GM21447 (cell line): ENCODE results near the gene AQP12A.
"Not testable (repeated sequence)": the region's sequence is repeated elsewhere in the genome, so short reads cannot be mapped to it uniquely, and the experiment has no call there.

ENCODE experiments used
- ATAC-seq: cut with Tn5 transposase; IDR thresholded peaks from one replicate; pipeline ENCODE4 v1.9.1; 2021; ENCODE audit not compliant: unreplicated experiment

The AQP12A gene

DNA sequence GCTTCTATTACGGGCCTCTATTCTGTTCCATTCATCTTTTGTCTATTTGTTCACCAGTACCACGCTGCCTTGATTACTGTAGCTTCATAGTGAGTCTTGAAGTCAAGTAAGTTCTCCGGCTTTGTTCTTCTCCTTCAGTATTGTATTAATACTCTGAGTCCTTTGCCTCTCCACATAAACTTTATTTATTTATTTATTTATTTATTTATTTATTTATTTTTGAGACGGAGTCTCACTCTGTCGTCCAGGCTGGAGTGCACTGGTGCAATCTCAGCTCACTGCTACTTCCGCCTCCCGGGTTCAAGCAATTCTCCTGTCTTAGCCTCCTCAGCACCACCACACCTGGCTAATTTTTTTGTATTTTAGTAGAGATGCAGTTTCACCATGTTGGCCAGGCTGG, 31.8 kb upstream of the AQP12A start:
- not testable (repeated sequence) for ATAC-seq

DNA sequence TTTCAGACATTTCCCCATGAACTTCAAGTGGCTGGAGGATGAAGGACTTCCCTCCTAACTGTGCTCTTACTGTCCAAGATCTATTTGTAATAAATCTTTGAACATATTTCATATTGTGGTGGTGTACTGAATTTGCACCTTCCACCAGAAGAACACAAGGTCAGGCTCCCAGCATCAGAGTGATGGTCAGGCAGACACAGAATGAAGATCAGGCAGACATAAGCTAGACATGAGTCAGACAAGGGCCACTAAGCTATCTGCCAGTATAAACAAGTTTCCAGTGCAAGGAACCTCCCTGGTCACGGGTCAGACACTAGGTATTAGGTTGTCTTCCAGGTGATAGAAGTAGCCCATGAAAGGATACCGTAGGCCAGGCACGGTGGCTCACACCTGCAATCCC, 29.0 kb upstream of the AQP12A start:
- ATAC-seq = no peak

DNA sequence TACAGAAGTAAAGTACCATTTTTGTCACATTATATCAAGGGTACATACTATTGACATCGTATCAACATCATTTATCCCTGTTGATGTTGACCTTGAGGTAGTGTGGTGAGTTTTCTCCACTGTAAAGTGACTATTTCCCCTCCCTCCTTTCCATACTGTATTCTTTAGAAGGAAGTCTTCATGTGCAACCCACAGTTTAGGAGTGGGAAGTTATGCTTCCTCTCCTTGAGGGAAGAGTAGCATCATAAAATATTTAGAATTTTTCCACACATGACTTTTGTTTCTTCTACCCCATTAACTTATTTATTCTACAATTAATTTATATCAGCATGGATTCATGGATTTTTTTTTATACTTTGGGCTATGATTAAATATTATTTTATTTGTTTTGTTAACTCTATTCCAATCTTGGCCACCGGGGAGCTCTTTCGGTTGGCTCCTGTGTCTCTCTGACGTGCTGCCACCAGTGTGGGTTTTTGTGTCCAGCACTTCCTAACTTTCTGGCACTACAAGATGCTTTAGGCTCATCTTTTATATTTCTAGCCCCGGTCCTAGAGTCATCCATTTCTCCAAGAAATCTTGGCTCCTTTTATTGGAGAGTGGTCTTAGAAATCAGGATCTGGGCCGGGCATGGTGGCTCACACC, 28.0 kb upstream of the AQP12A start:
- no peak for ATAC-seq

DNA sequence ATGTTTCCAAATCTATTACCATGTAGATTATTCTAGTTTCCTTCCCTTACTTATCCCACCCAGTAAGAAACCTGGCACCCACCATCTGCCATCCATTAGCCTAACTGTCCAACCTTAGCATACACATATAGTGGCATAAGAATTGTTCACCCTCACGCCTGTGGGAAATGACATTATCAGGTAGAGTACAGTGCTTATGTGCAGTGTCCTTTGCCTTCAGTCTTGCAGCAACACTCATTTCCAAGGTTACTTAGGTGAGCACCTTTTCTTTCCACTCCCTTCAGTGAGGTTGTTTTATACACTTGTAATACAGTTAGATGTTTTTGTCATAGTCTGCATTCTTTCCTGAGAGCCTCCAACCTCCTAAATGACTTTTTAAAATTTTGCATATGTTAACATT, 27.0 kb upstream of the AQP12A start:
- no peak for ATAC-seq

DNA sequence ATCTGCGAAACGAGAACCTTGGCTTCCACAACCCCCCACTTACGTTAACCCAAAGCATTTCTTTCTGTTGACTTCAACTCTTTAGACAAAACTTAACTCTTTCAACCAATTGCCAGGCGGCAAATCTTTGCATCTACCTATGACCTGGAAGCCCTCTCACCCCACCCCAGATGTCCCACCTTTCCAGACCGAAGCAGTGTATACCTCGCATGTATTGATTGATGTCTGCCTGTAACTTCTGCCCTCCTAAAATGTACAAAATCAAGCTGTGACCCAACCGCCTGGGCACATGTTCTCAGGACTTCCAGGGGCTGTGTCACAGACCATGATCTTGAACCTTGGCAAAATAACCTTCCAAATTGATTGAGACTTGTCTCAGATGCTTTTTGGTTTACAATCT, 21.3 kb upstream of the AQP12A start:
- ATAC-seq = no peak

DNA sequence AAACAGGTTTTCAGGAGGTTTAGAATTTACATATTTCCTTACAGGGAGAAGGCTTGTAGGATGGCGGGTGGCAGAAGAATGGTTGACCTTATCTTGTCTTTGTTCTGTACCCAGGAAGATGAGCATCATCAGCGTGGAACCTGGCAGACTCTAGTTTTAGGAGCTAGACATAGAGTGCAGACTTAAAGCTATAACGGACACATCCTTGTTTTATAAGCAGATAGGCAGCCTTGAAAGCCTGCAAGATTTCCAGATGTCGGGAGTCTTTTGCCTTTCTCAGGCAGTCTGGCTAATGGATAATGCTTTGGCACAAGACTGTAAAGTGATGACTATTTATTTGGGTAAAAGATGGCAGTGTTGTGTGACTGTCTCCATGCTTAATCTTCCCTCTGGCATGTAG, 20.7 kb upstream of the AQP12A start:
- ATAC-seq = no peak

DNA sequence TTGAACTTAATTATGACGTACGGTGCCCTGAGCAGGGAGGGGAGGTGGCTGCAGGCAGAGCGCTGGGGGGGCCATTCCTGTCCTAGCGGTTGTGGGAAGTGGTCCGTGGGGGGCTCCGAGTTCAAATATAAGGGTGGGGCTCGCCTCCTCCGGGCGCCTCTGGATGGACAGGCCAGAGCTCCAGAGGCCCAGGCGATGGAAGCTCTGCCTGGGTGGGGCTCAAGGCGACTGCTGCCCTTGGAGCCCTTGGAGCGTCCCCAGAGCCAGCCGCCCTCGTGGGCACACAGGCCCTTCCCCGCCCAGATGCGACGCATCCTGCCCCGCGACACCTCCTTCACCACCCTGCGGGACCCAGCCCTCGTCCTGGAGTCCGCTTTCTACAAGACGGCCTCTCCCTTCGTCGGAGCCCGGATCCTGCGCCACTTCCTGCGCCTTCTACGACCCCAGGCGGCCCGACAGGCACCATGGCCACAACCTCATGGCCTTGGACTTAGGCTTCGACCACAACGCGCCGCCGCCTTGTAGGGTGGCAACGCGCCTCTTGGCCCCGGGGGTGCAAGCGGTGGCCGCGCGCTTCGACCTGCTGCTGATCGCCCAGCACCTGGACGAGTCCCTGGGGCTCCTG, 19.5 kb upstream of the AQP12A start:
- no peak for ATAC-seq

DNA sequence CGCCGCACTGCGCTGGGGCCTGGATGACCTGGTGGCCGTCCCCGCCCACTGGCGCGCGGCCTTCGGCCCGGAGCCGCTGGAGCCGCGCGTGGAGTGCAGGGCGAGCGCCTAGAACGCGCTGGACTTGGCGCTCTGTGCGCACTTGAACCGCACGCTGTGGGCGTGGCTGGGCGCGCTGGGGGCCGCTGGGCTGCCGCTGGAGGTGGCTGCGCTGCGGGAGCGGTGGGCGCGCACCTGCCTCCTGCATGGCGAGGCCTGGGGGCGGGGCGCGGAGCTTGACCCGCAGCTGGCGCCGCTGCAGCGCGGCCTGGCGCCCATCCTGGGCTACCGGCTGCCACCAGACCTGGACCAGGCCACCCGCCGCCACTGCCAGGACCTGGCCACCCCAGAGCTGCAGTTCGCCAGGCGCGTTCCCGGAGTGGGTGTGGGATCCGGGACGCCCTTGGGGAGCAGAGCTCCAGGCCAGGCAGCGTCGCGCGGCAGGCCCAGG, 18.9 kb upstream of the AQP12A start:
- no peak for ATAC-seq

DNA sequence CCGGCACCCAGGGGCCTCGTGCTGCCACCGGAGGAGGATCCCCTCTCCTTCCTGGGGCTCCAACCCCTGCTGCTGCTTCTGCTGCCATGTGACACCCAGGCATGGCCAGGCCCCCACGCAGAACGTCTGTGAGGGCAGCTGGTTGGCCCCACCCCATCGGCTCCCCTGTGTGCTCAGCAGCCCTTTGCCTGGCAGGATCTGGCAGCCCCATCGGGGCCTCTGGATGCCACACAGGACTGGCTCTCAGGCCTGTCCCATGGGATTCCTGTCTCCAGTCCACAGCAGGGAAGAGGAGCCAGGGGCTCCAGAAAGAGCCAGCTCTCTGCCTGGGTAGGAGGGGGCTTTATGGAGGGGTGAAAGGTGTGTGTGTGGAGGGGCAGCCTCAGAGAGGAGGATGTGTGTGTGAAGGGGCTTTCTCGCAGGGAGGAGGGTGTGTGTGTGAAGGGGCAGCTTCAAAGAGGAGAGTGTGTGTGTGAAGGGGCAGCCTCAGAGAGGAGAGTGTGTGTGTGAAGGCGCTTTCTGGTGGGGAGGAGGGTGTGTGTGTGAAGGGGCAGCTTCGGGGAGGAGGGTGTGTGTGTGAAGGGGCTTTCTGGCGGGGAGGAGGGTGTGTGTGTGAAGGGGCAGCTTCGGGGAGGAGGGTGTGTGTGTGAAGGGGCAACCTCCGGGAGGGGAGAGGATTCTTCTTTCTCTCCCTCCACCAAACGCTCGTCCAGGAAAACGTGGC, 17.0 kb upstream of the AQP12A start:
- not testable (repeated sequence) for ATAC-seq

DNA sequence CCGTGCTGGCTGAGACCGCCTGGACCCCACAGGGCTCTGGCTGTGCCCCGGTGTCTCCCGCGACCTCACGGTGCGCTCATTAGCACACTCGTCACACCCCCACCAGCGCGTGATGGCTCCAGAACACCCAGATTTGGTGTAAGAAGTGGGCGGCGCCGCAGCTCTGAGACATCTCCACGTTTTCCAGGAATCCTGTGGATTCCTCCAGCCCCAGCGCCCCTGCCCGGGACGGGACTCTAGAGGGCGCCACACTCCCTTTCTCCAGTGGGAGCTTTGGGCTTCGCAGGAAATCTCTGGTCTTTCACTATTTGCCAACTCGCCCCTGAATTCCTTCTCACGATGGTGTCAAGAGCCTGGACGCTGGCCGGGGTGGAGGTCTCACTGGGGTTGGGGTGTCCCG, 16.3 kb upstream of the AQP12A start:
- not testable (repeated sequence) for ATAC-seq

DNA sequence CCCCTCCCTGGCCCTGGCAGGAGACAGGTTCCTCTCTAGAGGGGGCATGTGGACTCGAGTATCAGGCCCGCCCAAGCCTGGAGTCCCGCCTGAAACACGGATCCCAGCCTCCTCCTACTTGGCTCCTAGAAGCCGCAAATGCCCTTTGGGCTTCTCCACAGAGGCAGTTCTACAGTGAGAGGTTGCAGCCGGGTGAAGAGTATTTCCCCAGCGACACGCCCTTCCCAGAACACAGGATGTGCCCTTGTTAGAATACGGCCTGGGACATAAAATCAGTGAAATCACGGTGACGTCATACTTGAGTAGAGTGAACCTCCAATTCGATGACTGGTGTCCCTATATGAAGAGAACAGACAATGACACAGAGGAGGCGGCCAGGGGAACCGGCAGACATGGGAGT, 13.6 kb upstream of the AQP12A start:
- not testable (repeated sequence) for ATAC-seq

DNA sequence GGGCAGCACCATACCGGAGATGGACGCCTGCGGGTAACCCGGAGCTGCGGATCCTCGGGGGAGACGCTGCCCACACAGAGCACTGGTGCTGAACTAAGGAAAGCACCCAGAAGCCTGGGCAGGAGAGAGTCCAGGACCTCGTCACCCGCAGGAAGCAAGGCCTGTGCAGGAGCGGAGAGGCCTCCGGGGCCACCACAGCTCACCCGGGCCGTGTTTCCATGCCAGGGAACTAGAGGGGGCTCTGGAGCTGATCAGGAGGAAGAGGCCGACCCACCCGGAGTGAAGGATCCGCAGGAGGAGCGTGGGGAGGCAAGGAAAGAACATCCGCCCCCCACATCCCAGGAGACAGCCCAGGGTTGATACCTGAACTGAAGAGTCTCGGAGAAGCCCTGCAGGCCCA, 12.8 kb upstream of the AQP12A start:
- not testable (repeated sequence) for ATAC-seq

DNA sequence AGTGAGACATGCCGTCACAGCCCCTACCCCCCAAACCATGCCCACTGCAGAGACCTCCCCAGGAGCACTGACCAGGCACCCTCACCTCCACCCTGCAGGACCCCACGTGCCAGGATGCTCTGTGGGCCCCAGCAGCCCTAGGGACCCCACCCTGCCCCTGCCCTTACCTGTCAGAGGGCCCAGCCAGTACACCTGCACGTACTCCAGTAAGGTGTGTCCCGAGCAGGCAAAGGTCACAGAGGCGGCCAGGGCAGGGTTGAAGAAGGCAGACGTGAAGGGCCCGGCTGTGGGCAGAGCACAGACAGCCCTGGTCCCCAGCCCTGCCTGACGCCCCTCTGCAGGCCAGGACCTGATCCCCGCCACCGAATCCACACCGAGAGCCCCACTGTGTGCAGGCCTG, 11.5 kb upstream of the AQP12A start:
- not testable (repeated sequence) for ATAC-seq

DNA sequence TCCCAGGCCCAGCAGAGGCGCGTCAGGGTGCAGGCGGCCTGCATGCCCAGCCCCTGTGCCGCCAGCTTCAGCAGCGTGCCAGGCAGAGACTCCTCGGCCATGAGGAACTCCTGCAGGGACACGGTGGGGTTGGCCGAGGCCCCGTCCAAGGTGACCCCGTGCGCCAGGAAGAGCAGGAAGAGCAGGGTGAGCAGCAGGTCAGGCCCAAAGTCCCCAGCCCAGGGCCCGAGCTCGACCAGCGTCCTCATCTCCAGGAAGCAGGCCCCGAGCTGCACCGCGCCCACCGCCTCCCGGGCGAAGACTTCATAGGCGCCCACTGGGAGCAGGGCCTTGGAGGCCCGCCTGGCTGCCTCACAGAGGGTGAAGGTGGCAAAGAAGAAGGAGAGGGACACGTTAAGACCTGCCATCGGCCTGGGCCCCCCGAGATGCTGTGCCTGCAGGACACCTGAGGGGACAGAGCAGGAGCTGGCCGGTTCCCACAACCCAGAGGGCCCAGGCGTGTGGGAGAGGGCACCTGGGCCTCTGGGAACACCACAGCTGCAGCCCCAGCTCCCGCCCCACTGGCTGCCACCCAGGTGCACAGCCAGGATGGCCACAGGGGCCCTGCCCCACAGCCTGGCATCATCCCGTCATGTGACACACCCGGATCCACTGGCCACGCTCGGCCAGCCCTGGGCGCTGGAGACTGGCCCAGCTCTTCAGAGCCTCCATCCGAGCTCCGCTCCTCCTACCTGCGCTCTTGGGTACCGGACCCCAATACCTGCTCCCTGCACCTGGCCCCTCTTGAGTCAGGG, 9.0 kb upstream of the AQP12A start, which contains the start of gene AQP12B:
Gene AQP12B (minus strand): TSS at position 455 of the 794 bp plus-strand sequence. CDS start 48 bp downstream, at position 407.
- ATAC-seq = not testable (repeated sequence)

DNA sequence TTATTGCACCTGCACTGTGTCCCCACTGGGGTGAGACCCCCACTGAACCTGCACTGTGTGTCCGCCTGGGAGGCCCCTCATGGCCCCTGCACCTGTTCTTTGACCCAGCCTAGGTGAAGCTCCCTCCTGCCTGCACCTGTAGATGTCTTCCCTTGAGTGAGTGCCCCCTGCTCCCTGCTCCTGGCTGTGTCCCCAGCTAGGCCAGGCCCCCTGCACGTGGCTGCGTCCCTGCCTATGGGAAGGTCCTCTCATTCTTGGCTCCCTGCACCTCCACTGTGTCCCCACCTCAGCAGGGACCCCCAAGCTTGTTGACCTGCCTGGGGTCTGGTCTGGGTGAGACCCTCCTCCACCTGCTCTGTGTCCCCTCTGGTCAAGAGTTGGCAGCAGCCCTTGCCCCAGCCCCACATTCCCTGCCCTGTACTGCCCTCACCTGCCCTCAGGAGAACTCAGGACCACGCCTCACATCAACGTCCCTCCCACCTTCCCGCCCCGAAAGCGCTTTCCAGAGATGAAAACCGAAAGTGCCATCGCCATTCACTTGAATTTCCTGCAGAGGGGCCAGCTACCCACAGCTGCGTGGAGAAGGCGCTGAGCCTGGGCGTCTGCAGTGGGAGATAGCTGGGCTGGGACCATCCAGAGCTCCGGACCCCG, 8.2 kb upstream of the AQP12A start:
- not testable (repeated sequence) for ATAC-seq

DNA sequence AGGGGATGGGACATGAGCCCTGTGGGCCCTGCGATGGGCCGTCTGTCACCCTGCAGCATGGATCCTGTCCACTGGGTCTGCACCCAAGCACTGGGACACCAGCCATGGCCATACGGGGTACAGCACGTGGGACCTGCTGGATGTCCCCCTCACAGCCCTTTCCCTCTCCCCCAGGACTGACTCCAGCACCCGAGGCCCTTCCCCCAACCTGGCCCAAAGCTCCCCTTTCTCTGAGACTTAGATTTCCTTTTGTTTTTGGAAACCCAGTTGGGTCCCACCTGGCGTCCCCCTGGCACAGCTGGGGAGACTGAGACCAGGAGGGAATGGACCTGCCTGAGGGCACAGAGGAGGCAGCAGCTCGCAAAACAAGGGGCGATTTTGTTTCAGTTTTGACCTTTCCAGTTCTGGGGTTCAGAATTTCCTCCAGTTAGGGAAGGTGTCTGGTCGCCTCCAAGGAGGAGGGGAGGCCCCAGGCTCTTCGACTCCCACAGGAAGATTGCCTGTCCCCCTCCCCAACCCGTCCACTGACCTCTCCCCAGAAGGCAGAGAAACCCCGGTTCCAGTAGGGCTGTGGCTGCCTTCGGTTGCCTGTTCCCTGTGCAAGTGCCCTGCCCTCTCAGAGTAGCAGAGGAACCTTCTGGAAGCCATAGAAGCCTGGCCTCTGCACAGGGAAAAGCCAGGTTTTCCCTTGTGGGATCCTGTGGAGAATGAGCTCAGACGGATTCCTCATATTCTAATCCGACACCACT, 7.5 kb upstream of the AQP12A start:
- ATAC-seq = not testable (repeated sequence)

DNA sequence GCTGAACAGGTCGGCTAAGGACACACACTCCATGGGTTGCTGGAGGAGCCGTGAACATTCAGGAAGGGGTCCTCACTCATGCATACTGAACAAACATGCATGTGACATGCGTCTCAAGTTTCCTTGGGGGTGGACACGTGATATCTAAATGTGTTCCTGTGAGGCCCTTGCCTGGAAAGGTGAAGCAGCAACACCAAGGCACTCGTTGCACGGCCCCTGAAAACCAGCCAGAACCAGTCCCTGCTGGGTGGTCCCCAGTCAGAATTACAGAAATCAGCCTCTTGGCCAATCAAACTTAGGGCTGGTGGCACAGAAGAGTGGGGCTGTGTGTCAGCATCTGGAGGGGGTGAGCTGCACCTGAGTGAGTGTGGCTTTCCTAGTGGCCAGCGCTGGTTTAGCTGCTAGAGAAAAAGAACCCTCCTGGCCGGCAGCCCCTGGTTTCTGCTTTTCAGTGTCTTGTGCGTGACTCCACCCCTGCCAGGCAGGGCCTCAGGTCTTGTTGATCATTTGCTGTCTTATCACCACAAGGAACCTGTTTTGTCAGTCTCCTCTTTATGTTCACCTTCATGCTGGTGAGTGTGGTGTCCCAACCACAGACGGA, 5.8 kb upstream of the AQP12A start:
- no peak for ATAC-seq

DNA sequence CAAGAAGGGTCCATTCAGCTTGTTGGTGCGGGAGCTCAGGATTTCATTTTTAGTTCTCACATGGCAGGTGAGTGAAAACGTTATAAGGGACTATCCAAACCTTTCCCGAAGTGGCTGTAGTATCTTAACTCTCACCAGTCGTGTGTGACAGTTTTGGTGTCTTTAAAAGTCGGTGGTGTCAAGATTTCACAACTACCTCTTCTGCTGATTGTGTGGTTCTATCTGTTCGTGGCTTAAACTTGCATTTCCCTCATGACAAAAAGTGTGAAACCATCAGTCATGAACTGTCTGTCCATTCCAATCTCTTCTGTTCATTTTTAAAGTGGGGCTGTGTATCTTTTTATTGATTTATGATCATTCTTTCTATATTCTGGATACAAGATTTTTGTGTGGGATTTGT, 5.2 kb upstream of the AQP12A start:
- no peak for ATAC-seq

DNA sequence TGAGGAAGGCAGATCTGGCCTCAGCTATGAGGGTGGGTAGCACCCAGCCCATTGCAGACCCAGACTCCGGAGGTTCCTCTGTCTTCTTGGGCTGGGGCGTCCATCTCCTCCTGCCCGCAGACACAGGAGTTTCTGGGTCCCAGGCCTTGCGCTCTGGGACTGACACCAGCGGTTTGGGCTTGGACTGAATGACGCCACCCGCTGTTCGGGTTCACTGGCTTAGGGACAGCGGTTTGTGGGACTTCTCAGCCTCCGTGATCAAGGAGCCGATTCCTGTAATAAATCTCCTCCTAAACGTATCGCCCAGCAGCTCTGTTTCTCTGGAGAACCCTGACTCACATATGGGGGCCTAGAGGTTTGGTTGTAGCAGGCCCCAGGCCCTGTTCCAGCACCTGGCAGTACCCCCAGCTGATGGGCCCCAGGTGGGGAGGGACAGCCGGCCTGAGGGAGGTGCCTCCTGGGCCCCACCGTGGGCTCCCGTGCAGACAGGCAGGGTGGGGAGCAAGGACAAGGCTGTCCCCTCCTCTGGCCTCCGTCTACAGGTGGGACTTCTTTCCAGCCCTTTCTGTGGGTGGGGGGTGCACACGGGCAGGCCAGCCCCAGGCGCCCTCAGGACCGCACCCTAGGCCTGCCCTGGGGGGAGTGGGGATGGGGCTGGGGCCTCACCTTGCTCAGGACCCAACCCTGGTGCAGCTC, 4.5 kb upstream of the AQP12A start:
- no peak for ATAC-seq
